ENCODE measurements around the gene MEGF10.

- no peak for TF ChIP-seq CTCF (IDR thresholded peaks at IDR 0.05; ENCODE audit: control extremely low read depth in 1 of 3, insufficient read depth in 1 of 3, low read depth in 1 of 3, low read length in 3 of 3)
- TF ChIP-seq YY1 (IDR thresholded peaks at IDR 0.05; ENCODE audit: low read depth, low read length), result no peak
Observed at GRCh38 chr5:127359502-127359901, 68.9 kb downstream of the MEGF10 start.

All from H1 (cell line).